Sigmoid colon (tissue), 4 donors: ENCODE measurements around the gene ACY1.
"Not testable (repeated sequence)": the region's sequence is repeated elsewhere in the genome, so short reads cannot be mapped to it uniquely, and the experiment has no call there.

ENCODE experiments used
- CTCF ChIP-seq, 4 experiments: fragments of 450-650 bp in 3 of 4; fragments of 200-600 bp in 1 of 4; IDR thresholded peaks; one replicate each; pipeline ENCODE4 v1.5.1; 2016 to 2019; ENCODE audit warnings: antibody characterized with exemption in 4 of 4, mild to moderate bottlenecking in 3 of 4, moderate library complexity in 2 of 4
- EP300 ChIP-seq, 4 donors: sonication (generic); formaldehyde crosslinking; IDR thresholded peaks; one replicate each; pipeline ENCODE4 v1.6.1; 2017; ENCODE audit warnings: antibody characterized with exemption in 4 of 4
- POLR2A ChIP-seq, 2 donors: fragments of 450-650 bp; IDR thresholded peaks; one replicate each; pipeline ENCODE4 v1.6.1; 2016; ENCODE audit warnings: antibody characterized with exemption in 2 of 2, mild to moderate bottlenecking in 2 of 2, moderate library complexity in 2 of 2
- POLR2AphosphoS5 ChIP-seq, 4 donors: sonication (generic); formaldehyde crosslinking; IDR thresholded peaks; one replicate each; pipeline ENCODE4 v1.6.1; 2017; ENCODE audit warnings: antibody characterized with exemption in 4 of 4

GRCh38 chr3:51990501-51990971 lies 7.2 kb downstream of the ACY1 start:
- not testable (repeated sequence) for TF ChIP-seq CTCF, POLR2AphosphoS5, POLR2A, EP300 (IDR thresholded peaks at IDR 0.05)
